Astrocyte of the spinal cord (primary cell): ENCODE measurements around the gene ATP11C.

ENCODE experiments used
- DNase-seq: peaks from one replicate; pipeline ENCODE4 v3.0.0; 2011; ENCODE audit warnings: low read depth, low spot score
- H3K4me3 ChIP-seq: 2 replicates; pipeline ENCODE4 v1.5.1; 2011; ENCODE audit warnings: low read depth, mild to moderate bottlenecking, low read length, moderate library complexity
- in situ Hi-C: cut with HindIII; loops from 2 replicates; pipeline ENCODE4 v1.10.0; 2017; ENCODE audit warnings: low sequenced_read_pairs
- TF ChIP-seq, protein P1 (sequence below): IDR thresholded peaks from 2 replicates; pipeline ENCODE4 v1.5.1; 2012; ENCODE audit warnings: low read depth, mild to moderate bottlenecking, low read length, inconsistent platforms

The ATP11C gene

GRCh38 chrX:139804482-139804881 is 128.4 kb downstream of the ATP11C start:
- TF ChIP-seq, protein P1, sequence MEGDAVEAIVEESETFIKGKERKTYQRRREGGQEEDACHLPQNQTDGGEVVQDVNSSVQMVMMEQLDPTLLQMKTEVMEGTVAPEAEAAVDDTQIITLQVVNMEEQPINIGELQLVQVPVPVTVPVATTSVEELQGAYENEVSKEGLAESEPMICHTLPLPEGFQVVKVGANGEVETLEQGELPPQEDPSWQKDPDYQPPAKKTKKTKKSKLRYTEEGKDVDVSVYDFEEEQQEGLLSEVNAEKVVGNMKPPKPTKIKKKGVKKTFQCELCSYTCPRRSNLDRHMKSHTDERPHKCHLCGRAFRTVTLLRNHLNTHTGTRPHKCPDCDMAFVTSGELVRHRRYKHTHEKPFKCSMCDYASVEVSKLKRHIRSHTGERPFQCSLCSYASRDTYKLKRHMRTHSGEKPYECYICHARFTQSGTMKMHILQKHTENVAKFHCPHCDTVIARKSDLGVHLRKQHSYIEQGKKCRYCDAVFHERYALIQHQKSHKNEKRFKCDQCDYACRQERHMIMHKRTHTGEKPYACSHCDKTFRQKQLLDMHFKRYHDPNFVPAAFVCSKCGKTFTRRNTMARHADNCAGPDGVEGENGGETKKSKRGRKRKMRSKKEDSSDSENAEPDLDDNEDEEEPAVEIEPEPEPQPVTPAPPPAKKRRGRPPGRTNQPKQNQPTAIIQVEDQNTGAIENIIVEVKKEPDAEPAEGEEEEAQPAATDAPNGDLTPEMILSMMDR, result no peak
- no peak overlapping the region for H3K4me3 ChIP-seq
- DNase-seq, result no peak
- in situ Hi-C loops, result no loop called here

GRCh38 chrX:139803224-139803623 is 129.6 kb downstream of the ATP11C start:
- DNase-seq, result no peak
- in situ Hi-C loops, result no loop called here
- H3K4me3 ChIP-seq, result no peak overlapping the region
- TF ChIP-seq, protein P1, result no peak

GRCh38 chrX:139802048-139802447 is 130.8 kb downstream of the ATP11C start:
- in situ Hi-C loops, result no loop called here
- no peak overlapping the region for H3K4me3 ChIP-seq
- no peak for DNase-seq
- TF ChIP-seq, protein P1, result no peak

DNA sequence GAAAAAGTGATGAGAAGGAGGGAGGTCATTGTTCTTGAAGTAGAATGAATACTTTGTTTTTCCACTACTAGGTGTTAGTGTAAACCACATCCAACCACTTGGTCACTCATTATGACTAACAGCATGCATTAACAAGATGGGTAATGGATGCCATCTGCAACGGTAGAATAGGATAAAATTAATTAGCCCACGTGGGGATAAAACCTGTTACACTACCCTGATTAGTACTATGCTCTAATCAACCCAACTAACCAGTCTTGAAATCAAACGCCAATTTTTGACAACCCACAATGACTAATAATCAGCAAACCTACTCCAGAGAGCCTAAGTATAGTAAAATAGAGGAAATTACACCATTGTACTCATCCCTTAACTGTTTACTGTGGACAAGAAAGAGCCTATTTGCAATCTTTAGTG is 131.4 kb downstream of the ATP11C start:
- TF ChIP-seq, protein P1, result no peak
- no peak for DNase-seq
- in situ Hi-C loops, result no loop called here
- no peak overlapping the region for H3K4me3 ChIP-seq

- DNase-seq, result no peak
- in situ Hi-C loops, result no loop called here
- no peak overlapping the region for H3K4me3 ChIP-seq
- TF ChIP-seq, protein P1, result no peak
Observed at GRCh38 chrX:139798701-139799100, 134.2 kb downstream of the ATP11C start.

DNA sequence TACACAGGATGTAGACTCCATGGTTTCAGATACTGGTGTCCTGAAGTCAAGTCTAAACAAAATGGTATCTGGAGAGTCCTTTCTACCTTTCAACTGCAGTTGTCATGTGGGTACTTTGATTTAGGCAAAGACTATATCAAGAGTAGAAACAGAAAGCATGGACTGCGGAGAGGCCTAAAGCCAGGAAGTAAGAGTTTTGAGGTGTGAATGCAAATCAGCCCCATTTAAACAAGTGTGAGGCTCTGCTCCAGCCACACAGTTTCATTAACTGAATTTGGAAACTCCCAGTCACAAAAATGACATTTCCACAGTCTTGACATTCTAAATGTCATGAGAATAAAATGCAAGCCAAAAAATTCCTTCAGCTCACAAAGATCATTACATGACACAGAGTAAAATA is 137.7 kb downstream of the ATP11C start:
- DNase-seq, result no peak
- in situ Hi-C loops, result no loop called here
- no peak overlapping the region for H3K4me3 ChIP-seq
- TF ChIP-seq, protein P1, result no peak

DNA sequence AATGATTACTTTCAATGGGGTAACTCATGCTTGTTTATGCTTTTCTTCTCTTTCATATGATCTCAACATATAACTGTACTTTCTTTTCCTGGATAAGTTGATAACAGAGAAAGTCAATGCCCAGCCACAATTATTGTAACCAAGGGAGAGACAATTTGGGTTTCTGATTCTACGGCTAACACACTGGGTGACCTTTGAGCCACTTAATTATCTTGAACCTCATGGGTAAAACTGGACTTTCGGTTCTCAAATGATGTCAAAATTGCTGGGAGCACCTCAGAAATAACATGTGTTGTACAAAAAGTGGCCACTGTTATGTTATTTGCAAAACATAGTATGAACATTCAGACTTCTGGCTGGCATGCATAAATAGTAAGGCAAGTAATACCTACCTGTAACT is 145.3 kb downstream of the ATP11C start:
- TF ChIP-seq, protein P1, result no peak
- DNase-seq, result no peak
- in situ Hi-C loops, result no loop called here

More for the DNA sequence above, 145.3 kb downstream of the ATP11C start:
- no peak overlapping the region for H3K4me3 ChIP-seq
